SH-SY5Y (cell line): ENCODE results near the gene PLCE1.

Experiments
- GATA2 ChIP-seq: IDR thresholded peaks from 2 replicates; pipeline ENCODE4 v1.6.1; 2011; ENCODE audit warnings: mild to moderate bottlenecking, low read depth, low read length
- GATA3 ChIP-seq: IDR thresholded peaks from 2 replicates; pipeline ENCODE4 v1.6.1; 2011; ENCODE audit warnings: low read depth, mild to moderate bottlenecking, low read length, moderate library complexity

DNA sequence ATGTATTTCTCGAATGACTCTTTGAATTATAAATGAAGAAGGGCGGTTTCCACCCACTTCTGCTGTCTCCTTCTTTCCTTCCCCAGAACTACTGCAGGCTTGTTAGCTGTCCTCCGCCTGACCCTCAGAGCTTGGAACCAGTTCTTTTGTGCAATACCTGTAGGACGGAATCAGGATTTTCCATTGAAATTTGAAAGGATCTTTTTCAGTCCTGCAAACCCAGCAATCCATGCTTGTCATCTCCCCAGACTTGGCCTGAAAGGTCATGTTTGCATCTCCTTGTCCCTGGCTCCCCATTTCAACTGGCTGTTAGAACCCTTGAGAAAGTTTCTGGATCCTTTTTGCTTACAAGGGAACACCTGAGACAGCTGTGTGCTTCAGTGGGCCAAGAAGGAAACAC is 47.5 kb downstream of the PLCE1 start:
- no peak for TF ChIP-seq GATA2
- no peak for TF ChIP-seq GATA3
